ENCODE data around the gene AIF1.

- no peak for TF ChIP-seq POLR2A (IDR thresholded peaks at IDR 0.05)
- TF ChIP-seq CTCF (IDR thresholded peaks at IDR 0.05) = no peak
- TF ChIP-seq POLR2AphosphoS5 (IDR thresholded peaks at IDR 0.05) = no peak
Measured at GRCh38 chr6:31609519-31610406, 5.3 kb upstream of the AIF1 start.

Measured in breast epithelium (tissue), 3 donors.